Measurements from ENCODE around the gene ADGRG3.
A peak's percentile ranks its signal among the peaks of the same experiment; 100 is the strongest.

The ADGRG3 gene

DNA sequence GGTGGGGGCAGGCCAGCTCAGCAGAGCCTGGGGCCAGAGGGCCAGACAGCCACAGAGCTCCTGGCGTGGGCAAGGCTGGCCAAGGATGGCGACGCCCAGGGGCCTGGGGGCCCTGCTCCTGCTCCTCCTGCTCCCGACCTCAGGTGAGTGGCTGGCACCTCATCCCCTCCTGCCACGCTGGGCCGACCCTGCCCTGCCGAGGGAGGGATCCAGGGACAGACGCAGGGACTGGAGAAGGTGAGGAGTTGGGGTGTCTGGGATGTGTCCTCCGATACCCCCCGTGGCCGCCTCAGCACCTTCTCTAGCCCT, at the start of gene ADGRG3:
TSS of gene ADGRG3 (plus strand) at position 44 of the 309 bp plus-strand sequence. CDS start at position 86, 42 bp downstream.
- DNase-seq (ENCODE audit: low spot score), result no peak

DNA sequence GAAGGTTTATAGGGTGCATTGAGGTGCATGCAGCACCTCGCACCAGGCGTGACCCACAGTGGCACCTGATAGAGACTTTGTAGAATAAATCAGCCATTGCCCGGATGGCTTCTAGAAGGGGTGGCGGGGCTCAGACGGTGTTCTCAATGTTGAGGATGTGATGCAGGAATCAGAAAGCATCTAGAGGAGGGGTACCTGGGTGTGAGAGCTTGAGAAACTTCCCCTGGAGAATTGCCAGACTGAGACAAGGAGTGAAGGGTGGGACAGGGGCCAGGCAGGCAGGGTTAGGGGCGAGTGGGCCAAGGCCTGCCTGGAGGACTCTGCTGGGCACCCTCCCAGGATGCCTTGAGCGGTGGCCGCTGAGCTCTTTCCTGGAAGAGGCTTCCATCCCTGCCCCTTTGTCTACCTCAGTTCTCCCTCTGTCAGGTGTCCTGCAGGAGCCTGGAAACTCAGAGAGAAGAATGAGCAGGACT, 48.9 kb upstream of the ADGRG3 start:
- no peak for DNase-seq (ENCODE audit: low spot score)

GRCh38 chr16:57619606-57620334, 48.3 kb upstream of the ADGRG3 start:
- DNase-seq (ENCODE audit: low spot score), result no peak

DNA sequence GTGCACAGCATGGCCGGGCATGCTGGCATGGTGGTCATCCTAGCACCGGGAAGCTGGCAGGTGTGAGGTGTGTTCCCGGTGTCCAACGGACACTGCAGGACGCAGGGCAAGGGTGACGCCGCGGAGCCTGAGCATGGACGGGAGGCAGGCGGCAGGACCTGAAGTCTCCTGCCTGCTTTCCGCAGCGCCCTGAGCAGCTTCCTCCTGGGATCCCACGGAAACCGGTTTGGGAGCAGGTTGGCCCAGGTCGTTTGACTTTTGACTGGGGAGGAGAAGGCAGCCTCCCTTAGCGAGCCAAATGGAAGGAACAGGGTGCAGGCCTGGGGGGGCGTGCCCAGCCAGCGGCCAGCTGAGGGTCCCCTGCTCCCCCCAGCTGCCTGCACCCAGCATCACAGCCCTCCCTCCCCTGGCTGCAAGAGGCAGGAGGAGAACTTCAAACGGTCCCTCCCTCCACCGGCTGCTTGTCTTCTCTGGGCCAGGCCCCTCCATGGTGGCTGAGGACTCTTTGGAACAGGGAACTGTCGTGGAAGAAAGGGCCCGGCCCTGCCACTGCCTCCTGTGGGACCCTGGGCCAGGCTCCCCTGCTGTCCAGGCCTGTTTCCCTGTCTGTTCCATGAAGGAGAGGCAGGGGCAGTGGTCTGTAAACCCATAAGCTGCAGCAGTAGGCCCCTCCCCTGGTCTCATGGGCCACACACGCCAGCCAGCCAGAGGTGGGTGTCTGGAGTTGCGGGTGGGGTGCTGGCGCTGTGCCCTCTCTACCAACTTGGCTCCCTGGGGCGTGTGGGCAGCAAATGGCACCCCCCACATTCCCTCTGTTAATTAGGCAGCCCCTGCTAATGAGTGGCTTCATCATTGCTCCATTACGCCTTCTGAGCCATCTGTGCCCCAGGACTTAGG, 47.5 kb upstream of the ADGRG3 start:
- DNase-seq (ENCODE audit: low spot score), result no peak

- no peak for DNase-seq (ENCODE audit: low spot score)
These were observed 46.4 kb upstream of the ADGRG3 start for GRCh38 chr16:57621521-57622271.

- no peak for DNase-seq (ENCODE audit: low spot score)
These were observed 45.5 kb upstream of the ADGRG3 start for GRCh38 chr16:57622361-57623250.

- no peak for DNase-seq (ENCODE audit: low spot score)
These were observed 44.7 kb upstream of the ADGRG3 start for GRCh38 chr16:57623251-57624043.

- DNase-seq (ENCODE audit: low spot score), result no peak
These were observed 43.9 kb upstream of the ADGRG3 start for GRCh38 chr16:57624044-57624688.

GRCh38 chr16:57624806-57625500, 43.2 kb upstream of the ADGRG3 start:
- no peak for DNase-seq (ENCODE audit: low spot score)

DNA sequence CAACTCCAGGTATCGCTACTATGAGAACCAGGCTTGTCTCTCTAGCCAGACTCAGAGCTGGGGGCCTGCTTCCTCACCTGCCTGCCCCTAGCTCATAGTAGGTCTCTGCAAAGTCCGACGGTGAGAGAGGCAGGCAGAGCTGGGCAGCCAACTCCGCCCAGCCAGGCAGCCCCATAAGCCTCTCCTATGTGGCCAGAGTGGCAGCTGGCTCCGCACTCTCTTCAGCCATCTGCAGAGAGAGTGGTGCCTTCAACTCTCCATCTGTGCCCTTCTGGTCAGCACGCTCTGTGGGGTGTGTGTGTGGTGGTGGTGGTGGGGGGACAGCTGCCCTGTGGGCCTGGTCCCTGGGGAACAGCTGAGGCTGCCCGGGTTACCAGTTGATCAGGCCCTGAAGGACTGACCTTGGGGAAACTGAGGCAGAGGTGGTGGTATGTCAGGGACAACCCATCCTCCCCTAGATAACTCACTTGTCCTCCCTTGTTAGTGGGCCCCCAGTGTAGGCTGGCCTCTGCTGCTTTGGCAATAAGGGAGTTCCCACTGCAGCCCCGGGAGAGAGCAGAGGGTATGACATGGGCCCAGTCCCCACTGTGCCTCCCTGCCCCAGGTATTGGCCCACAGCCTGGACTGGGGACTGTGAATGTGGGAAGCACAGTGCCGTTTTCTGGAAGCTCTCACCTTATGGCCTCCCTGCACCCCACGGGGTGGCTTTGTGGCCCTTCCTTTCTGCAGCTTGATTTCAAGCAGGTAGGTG, 41.5 kb upstream of the ADGRG3 start:
- no peak for DNase-seq (ENCODE audit: low spot score)

- DNase-seq (ENCODE audit: low spot score), result peak; percentile 69
These were observed 40.8 kb upstream of the ADGRG3 start for GRCh38 chr16:57627184-57627871.

GRCh38 chr16:57628008-57628781, 39.9 kb upstream of the ADGRG3 start, which contains the start of gene ADGRG1:
Gene ADGRG1, plus strand, starts transcription at chr16:57628630. Its CDS starts 21,658 bp downstream, at chr16:57650288.
- DNase-seq (ENCODE audit: low spot score), result peak; percentile 96

GRCh38 chr16:57628783-57629293, 39.3 kb upstream of the ADGRG3 start:
- no peak for DNase-seq (ENCODE audit: low spot score)

- DNase-seq (ENCODE audit: low spot score), result no peak
These were observed 38.3 kb upstream of the ADGRG3 start for GRCh38 chr16:57629516-57630406.

DNA sequence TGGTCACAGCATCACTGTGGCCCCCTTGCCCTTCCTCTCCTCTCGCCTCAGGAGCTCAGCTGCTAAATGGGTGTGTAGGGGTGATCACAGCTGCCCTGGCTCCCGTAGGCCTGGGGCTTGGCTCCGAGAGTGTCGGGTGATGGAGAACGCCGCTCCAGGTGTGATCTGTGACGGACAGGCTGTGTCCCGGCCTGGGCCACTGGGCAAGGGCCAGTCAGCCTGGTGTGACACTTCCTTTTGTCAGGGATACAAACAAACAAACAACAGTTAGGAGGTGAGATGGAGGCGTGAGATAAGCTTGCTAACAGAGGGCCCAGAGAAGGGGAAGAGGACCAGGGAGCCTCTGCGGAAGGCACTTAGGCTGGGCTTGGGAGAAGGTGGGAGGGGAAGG, 37.7 kb upstream of the ADGRG3 start:
- no peak for DNase-seq (ENCODE audit: low spot score)
